BLaER1 (cell line): ENCODE results near the gene RNF180.

Experiments used
- H3K27ac ChIP-seq: shearing (Covaris generic); formaldehyde crosslinking; 2 replicates; pipeline ENCODE4 v1.8.1; 2022
- H3K27me3 ChIP-seq: shearing (Covaris generic); formaldehyde crosslinking; 2 replicates; pipeline ENCODE4 v1.8.1; 2022
- H3K36me3 ChIP-seq: shearing (Covaris generic); formaldehyde crosslinking; 2 replicates; pipeline ENCODE4 v1.8.1; 2022
- H3K4me1 ChIP-seq: shearing (Covaris generic); formaldehyde crosslinking; 2 replicates; pipeline ENCODE4 v1.8.1; 2022
- H3K4me2 ChIP-seq: shearing (Covaris generic); formaldehyde crosslinking; 2 replicates; pipeline ENCODE4 v1.8.1; 2022
- H3K4me3 ChIP-seq: shearing (Covaris generic); formaldehyde crosslinking; 2 replicates; pipeline ENCODE4 v1.8.1; 2022
- H3K9ac ChIP-seq: shearing (Covaris generic); formaldehyde crosslinking; 2 replicates; pipeline ENCODE4 v1.8.1; 2022
- H3K9me3 ChIP-seq: shearing (Covaris generic); formaldehyde crosslinking; 2 replicates; pipeline ENCODE4 v1.8.1; 2022
- H4K20me1 ChIP-seq: shearing (Covaris generic); formaldehyde crosslinking; 2 replicates; pipeline ENCODE4 v1.8.1; 2022
- Cebpa-rat ChIP-seq: shearing (Covaris generic); IDR thresholded peaks from 2 replicates; pipeline ENCODE4 v1.8.1; 2022

Gene RNF180

GRCh38 chr5:64149268-64149667 lies 16.4 kb upstream of the RNF180 start:
- no peaks in the 10 kb centered on the region for H3K36me3 ChIP-seq
- no peaks in the 10 kb centered on the region for H3K27me3 ChIP-seq
- no peak overlapping the region for H3K27ac ChIP-seq
- no peak overlapping the region for H3K4me2 ChIP-seq
- H3K9me3 ChIP-seq = peaks cover 17% of the 10 kb centered on the region
- no peak for TF ChIP-seq Cebpa-rat
- no peaks in the 10 kb centered on the region for H4K20me1 ChIP-seq
- H3K4me1 ChIP-seq = no peaks in the 10 kb centered on the region
- H3K4me3 ChIP-seq = no peak overlapping the region
- H3K9ac ChIP-seq = no peak overlapping the region

GRCh38 chr5:64149857-64150521 lies 15.7 kb upstream of the RNF180 start:
- Histone ChIP-seq H3K27ac (no peak overlapping the region), H3K9me3 (peaks cover 18% of the 10 kb centered on the region), H3K4me2 (no peak overlapping the region), H3K36me3 (no peaks in the 10 kb centered on the region), H3K4me1 (no peaks in the 10 kb centered on the region), H4K20me1 (no peaks in the 10 kb centered on the region), H3K9ac (no peak overlapping the region), H3K4me3 (no peak overlapping the region), H3K27me3 (no peaks in the 10 kb centered on the region)
- TF ChIP-seq Cebpa-rat = no peak

- Histone ChIP-seq H3K27me3 (no peaks in the 10 kb centered on the region), H3K4me2 (no peak overlapping the region), H3K4me1 (no peaks in the 10 kb centered on the region), H3K9ac (no peak overlapping the region), H3K36me3 (no peaks in the 10 kb centered on the region), H4K20me1 (no peaks in the 10 kb centered on the region), H3K4me3 (no peak overlapping the region), H3K27ac (no peak overlapping the region), H3K9me3 (peaks cover 15% of the 10 kb centered on the region)
- no peak for TF ChIP-seq Cebpa-rat
Measured at GRCh38 chr5:64156261-64156660, 9.4 kb upstream of the RNF180 start.

GRCh38 chr5:64158827-64159226 lies 6.8 kb upstream of the RNF180 start:
- H3K4me3 ChIP-seq = no peak overlapping the region
- no peaks in the 10 kb centered on the region for H4K20me1 ChIP-seq
- H3K27me3 ChIP-seq = no peaks in the 10 kb centered on the region
- H3K9ac ChIP-seq = no peak overlapping the region
- H3K4me1 ChIP-seq = no peaks in the 10 kb centered on the region
- no peak for TF ChIP-seq Cebpa-rat
- H3K4me2 ChIP-seq = no peak overlapping the region
- H3K27ac ChIP-seq = no peak overlapping the region
- no peaks in the 10 kb centered on the region for H3K36me3 ChIP-seq
- peaks cover 5% of the 10 kb centered on the region for H3K9me3 ChIP-seq

- Histone ChIP-seq H3K27ac (no peak overlapping the region), H3K4me1 (no peaks in the 10 kb centered on the region), H3K36me3 (no peaks in the 10 kb centered on the region), H3K4me2 (no peak overlapping the region), H3K27me3 (no peaks in the 10 kb centered on the region), H3K9me3 (peaks cover 1% of the 10 kb centered on the region; the same call in 1 of the 2 replicates), H4K20me1 (no peaks in the 10 kb centered on the region), H3K4me3 (no peak overlapping the region), H3K9ac (no peak overlapping the region)
- TF ChIP-seq Cebpa-rat = no peak
Measured at GRCh38 chr5:64160201-64160600, 5.4 kb upstream of the RNF180 start.

GRCh38 chr5:64161420-64161819 lies 4.2 kb upstream of the RNF180 start:
- H3K4me3 ChIP-seq = no peak overlapping the region
- H3K9ac ChIP-seq = no peak overlapping the region
- no peaks in the 10 kb centered on the region for H3K36me3 ChIP-seq
- no peak overlapping the region for H3K4me2 ChIP-seq
- no peak for TF ChIP-seq Cebpa-rat
- H3K9me3 ChIP-seq = peaks cover 13% of the 10 kb centered on the region
- no peaks in the 10 kb centered on the region for H3K27me3 ChIP-seq
- H3K4me1 ChIP-seq = no peaks in the 10 kb centered on the region
- no peak overlapping the region for H3K27ac ChIP-seq
- H4K20me1 ChIP-seq = no peaks in the 10 kb centered on the region

GRCh38 chr5:64163135-64163534 lies 2.5 kb upstream of the RNF180 start:
- Histone ChIP-seq H3K9me3 (peaks cover 14% of the 10 kb centered on the region), H3K4me2 (no peak overlapping the region), H3K27ac (no peak overlapping the region), H3K4me1 (no peaks in the 10 kb centered on the region), H4K20me1 (no peaks in the 10 kb centered on the region), H3K9ac (no peak overlapping the region), H3K27me3 (no peaks in the 10 kb centered on the region), H3K4me3 (no peak overlapping the region), H3K36me3 (no peaks in the 10 kb centered on the region)
- no peak for TF ChIP-seq Cebpa-rat

GRCh38 chr5:64163746-64164145 lies 1.9 kb upstream of the RNF180 start:
- no peak overlapping the region for H3K4me2 ChIP-seq
- H3K27ac ChIP-seq = no peak overlapping the region
- H3K27me3 ChIP-seq = no peaks in the 10 kb centered on the region
- no peaks in the 10 kb centered on the region for H4K20me1 ChIP-seq
- no peak overlapping the region for H3K4me3 ChIP-seq
- H3K36me3 ChIP-seq = no peaks in the 10 kb centered on the region
- H3K4me1 ChIP-seq = no peaks in the 10 kb centered on the region
- no peak for TF ChIP-seq Cebpa-rat
- no peak overlapping the region for H3K9ac ChIP-seq
- peaks cover 14% of the 10 kb centered on the region for H3K9me3 ChIP-seq

GRCh38 chr5:64164166-64164565 lies 1.5 kb upstream of the RNF180 start:
- no peaks in the 10 kb centered on the region for H3K27me3 ChIP-seq
- H3K4me1 ChIP-seq = no peaks in the 10 kb centered on the region
- H4K20me1 ChIP-seq = no peaks in the 10 kb centered on the region
- no peak overlapping the region for H3K4me3 ChIP-seq
- no peak overlapping the region for H3K27ac ChIP-seq
- TF ChIP-seq Cebpa-rat = no peak
- H3K36me3 ChIP-seq = no peaks in the 10 kb centered on the region
- peaks cover 14% of the 10 kb centered on the region for H3K9me3 ChIP-seq
- H3K9ac ChIP-seq = no peak overlapping the region
- H3K4me2 ChIP-seq = no peak overlapping the region

GRCh38 chr5:64165160-64165499 lies 513 bp upstream of the RNF180 start:
- Histone ChIP-seq H3K36me3 (no peaks in the 10 kb centered on the region), H3K9ac (no peak overlapping the region), H3K27me3 (no peaks in the 10 kb centered on the region), H3K9me3 (peaks cover 14% of the 10 kb centered on the region), H3K27ac (no peak overlapping the region), H3K4me3 (no peak overlapping the region), H3K4me1 (no peaks in the 10 kb centered on the region), H3K4me2 (no peak overlapping the region), H4K20me1 (no peaks in the 10 kb centered on the region)
- TF ChIP-seq Cebpa-rat = no peak
